Activated naive CD4-positive, alpha-beta T cell treated with anti-CD3 and anti-CD28 coated beads for 36 hours (primary cell): Measurements from ENCODE around the gene ACSF2. TPM values are rescaled to one million over a fixed set of nuclear protein-coding genes. Genes with fewer than 3 reads are reported as not detected.
A peak's percentile ranks its signal among the peaks of the same experiment; 100 is the strongest.

Experiments used
- CTCF ChIA-PET: fragments of 350-600 bp; sonication (Branson Sonifier 250); formaldehyde crosslinking; loops from one replicate; lab custom pipeline; 2021; ENCODE audit warnings: antibody characterized with exemption; lab: Charles Lee
- DNase-seq: peaks from one replicate; pipeline ENCODE4 v3.0.0-alpha.2; 2020
- H3K27ac Mint-ChIP-seq: one replicate; pipeline ENCODE4 v1.8.0; 2021; ENCODE audit warnings: mild to moderate bottlenecking, mixed read lengths
- H3K27me3 Mint-ChIP-seq: one replicate; pipeline ENCODE4 v1.8.0; 2021; ENCODE audit warnings: low read depth, mixed read lengths
- H3K36me3 Mint-ChIP-seq: one replicate; pipeline ENCODE4 v1.8.0; 2021; ENCODE audit warnings: low read depth, mixed read lengths
- H3K4me1 Mint-ChIP-seq: one replicate; pipeline ENCODE4 v1.8.0; 2021; ENCODE audit warnings: low read depth, mixed read lengths
- H3K4me3 Mint-ChIP-seq: one replicate; pipeline ENCODE4 v1.8.0; 2021; ENCODE audit warnings: mild to moderate bottlenecking, moderate library complexity, mixed read lengths
- H3K9me3 Mint-ChIP-seq: one replicate; pipeline ENCODE4 v1.8.0; 2021; ENCODE audit warnings: mixed read lengths
- intact Hi-C: fragments of 100-400 bp; cut with micrococcal nuclease; formaldehyde crosslinking; loops from one replicate; pipeline ENCODE4 v1.15.1; 2023
- total RNA-seq, 2 experiments: library from RNA; stranded (reverse); gene quantifications; one replicate each; pipeline ENCODE4 v1.2.3, GENCODE V29; 2021

ACSF2 gene
- total RNA-seq, 2 experiments from 2014 or later, result 19.7 to 20.7 TPM

DNA sequence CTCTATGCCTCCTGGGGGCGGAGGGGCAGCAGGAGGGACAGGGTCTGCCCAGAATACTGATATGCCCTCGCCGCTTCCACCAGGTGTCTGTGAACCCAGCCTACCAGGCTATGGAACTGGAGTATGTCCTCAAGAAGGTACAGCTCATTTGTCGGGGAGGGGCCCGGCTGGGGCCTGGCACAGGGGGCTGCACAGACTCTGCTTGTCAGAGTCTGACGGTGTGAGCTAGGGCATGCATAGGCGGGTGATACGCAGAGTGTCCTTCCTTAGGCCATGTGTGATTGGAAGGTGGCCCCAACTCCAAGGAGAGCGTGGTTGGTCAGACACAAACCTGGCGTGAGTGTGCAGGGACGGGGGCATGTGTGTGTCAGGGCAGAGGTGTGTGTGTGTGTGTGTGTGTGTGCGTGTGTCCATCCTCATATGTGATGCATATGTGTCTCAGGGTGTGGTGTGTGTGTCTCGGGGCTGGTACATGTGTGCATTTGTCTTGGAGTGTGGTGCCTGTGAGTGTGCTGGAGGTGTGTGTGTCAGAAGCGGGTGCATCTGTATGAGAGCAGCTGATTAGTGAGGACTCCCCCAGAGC lies 35.6 kb downstream of the ACSF2 start:
- Mint-ChIP-seq H3K27me3 (no peaks in the 10 kb centered on the region), H3K4me1 (no peaks in the 10 kb centered on the region), H3K4me3 (no peak overlapping the region), H3K9me3 (no peaks in the 10 kb centered on the region), H3K27ac (peak overlapping the region; percentile 16), H3K36me3 (no peaks in the 10 kb centered on the region)
- intact Hi-C loops, result no loop called here
- CTCF ChIA-PET, result interaction anchor here (1.0 kb wide), 1 partner anchor 17 kb away, joined by 3 read pairs; the partner anchor contains the start of gene RSAD1
- no peak for DNase-seq

DNA sequence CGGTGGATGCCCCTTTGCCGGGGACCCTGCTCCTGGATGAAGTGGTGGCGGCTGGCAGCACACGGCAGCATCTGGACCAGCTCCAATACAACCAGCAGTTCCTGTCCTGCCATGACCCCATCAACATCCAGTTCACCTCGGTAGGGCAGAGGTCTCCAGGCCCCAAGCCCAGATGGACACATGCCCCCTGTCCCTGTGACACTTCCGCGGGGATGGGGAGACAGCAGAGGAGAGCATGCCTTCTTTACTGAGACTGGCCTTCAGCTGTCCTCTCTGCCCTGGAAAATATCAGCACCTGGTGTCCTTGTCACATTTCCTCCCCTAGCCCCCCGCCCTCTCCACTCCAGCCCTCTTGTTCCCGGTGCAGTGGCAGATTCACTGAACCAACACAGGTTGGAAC lies 36.4 kb downstream of the ACSF2 start:
- no peaks in the 10 kb centered on the region for H3K36me3 Mint-ChIP-seq
- no peak overlapping the region for H3K4me3 Mint-ChIP-seq
- CTCF ChIA-PET, result no interaction called here
- intact Hi-C loops, result no loop called here
- peaks cover under 1% of the 10 kb centered on the region for H3K27me3 Mint-ChIP-seq
- H3K4me1 Mint-ChIP-seq, result no peaks in the 10 kb centered on the region
- DNase-seq, result no peak
- no peak overlapping the region for H3K27ac Mint-ChIP-seq
- no peaks in the 10 kb centered on the region for H3K9me3 Mint-ChIP-seq

DNA sequence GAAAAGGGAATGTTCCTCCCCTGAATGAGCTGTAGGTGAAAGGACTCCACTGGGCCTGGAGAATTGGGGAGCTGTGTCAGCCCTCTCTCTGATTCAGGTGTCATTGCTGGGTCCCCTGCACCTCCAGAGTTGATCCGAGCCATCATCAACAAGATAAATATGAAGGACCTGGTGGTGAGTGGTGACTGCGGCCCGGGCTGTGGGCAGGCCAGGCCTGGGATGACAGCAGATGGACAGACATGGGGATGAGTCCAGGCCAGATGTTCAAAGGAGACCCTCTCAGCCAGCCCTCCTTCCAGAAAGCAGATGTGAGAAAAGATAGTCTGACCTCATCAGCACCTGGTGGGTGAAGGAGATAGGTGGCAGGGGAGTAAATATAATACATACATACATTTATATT lies 38.1 kb downstream of the ACSF2 start:
- CTCF ChIA-PET, result no interaction called here
- intact Hi-C loops, result no loop called here
- Mint-ChIP-seq H3K36me3 (no peaks in the 10 kb centered on the region), H3K27me3 (peaks cover 11% of the 10 kb centered on the region), H3K9me3 (no peaks in the 10 kb centered on the region), H3K4me1 (peaks cover 5% of the 10 kb centered on the region), H3K4me3 (no peak overlapping the region), H3K27ac (no peak overlapping the region)
- no peak for DNase-seq

DNA sequence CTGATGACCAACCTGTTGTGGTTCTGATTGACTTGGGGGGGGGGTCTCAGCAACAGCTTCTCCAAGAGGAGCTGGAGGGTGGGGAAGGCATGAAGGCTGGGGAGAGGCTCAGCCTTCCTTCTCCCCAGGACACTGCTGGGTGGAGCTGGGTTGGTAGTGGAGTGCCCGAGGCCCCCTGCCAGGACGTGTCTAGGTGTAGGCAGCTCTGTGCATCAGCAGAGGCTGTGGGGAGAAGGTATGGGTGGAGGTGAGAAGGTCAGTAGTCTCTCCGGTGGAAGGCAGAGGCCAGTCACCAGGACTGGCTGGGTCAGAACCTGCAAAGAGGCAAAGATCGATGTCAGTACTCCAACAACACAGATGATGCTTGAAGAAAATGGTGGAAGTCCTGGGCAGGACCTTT lies 38.7 kb downstream of the ACSF2 start:
- no peak overlapping the region for H3K4me3 Mint-ChIP-seq
- CTCF ChIA-PET, result interaction anchor here (1.2 kb wide), 1 partner anchor 103 kb away, joined by 3 read pairs; no protein-coding TSS in a partner anchor
- H3K27me3 Mint-ChIP-seq, result peaks cover 14% of the 10 kb centered on the region
- no peak overlapping the region for H3K27ac Mint-ChIP-seq
- no peaks in the 10 kb centered on the region for H3K9me3 Mint-ChIP-seq
- peaks cover 6% of the 10 kb centered on the region for H3K4me1 Mint-ChIP-seq
- no peaks in the 10 kb centered on the region for H3K36me3 Mint-ChIP-seq
- intact Hi-C loops, result no loop called here
- DNase-seq, result no peak

DNA sequence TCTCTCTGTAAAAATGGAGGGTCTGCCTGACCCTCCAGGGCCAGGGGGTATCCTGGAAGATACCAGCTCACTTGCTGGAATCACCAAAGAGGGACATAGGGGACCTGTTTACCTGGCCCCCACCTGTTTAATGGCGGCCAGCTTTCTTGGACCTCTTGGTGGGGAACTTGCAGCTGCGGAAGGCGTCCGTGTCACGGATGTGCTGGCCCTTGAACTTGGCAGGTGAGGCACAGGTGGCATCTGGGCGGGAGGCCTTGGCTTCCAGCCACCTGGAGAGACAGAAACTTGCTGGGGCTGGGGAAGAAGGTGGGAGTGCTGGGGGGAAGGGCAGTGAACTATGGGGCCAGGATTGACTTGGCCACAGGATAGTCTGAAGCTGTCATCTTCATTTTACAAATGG lies 39.2 kb downstream of the ACSF2 start:
- intact Hi-C loops, result no loop called here
- CTCF ChIA-PET, result interaction anchor here (1.2 kb wide), 1 partner anchor 103 kb away, joined by 3 read pairs; no protein-coding TSS in a partner anchor
- peaks cover 14% of the 10 kb centered on the region for H3K27me3 Mint-ChIP-seq
- DNase-seq, result no peak
- H3K36me3 Mint-ChIP-seq, result no peaks in the 10 kb centered on the region
- H3K4me1 Mint-ChIP-seq, result peaks cover 6% of the 10 kb centered on the region
- no peak overlapping the region for H3K4me3 Mint-ChIP-seq
- H3K27ac Mint-ChIP-seq, result no peak overlapping the region
- H3K9me3 Mint-ChIP-seq, result no peaks in the 10 kb centered on the region

DNA sequence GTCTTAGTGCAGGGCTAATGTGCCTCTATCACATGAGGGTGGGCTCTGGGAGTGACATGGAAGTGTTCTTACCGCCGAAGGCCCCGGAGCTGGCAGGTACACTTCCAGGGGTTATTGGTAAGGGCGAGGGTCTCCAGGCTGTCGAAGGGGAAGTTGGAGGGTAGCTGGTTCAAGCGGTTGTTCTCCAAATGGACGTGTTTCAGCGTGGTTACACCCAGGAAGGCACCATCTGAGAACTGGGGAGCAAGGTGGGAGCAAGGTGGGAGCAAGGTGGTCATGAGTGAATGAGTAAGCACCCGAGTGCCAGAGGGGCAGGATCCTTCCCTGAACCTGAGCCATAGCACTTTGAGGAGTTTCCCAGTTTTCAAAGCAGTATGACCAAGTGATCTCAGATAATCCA lies 39.6 kb downstream of the ACSF2 start:
- H3K9me3 Mint-ChIP-seq, result no peaks in the 10 kb centered on the region
- DNase-seq, result no peak
- H3K4me3 Mint-ChIP-seq, result no peak overlapping the region
- no peaks in the 10 kb centered on the region for H3K36me3 Mint-ChIP-seq
- H3K4me1 Mint-ChIP-seq, result peaks cover 6% of the 10 kb centered on the region
- intact Hi-C loops, result no loop called here
- peaks cover 14% of the 10 kb centered on the region for H3K27me3 Mint-ChIP-seq
- no peak overlapping the region for H3K27ac Mint-ChIP-seq
- CTCF ChIA-PET, result interaction anchor here (0.7 to 1.2 kb wide), 3 partner anchors 68 to 167 kb away, joined by 3 to 4 read pairs (median 3); partner anchors contain the start of gene LRRC59

DNA sequence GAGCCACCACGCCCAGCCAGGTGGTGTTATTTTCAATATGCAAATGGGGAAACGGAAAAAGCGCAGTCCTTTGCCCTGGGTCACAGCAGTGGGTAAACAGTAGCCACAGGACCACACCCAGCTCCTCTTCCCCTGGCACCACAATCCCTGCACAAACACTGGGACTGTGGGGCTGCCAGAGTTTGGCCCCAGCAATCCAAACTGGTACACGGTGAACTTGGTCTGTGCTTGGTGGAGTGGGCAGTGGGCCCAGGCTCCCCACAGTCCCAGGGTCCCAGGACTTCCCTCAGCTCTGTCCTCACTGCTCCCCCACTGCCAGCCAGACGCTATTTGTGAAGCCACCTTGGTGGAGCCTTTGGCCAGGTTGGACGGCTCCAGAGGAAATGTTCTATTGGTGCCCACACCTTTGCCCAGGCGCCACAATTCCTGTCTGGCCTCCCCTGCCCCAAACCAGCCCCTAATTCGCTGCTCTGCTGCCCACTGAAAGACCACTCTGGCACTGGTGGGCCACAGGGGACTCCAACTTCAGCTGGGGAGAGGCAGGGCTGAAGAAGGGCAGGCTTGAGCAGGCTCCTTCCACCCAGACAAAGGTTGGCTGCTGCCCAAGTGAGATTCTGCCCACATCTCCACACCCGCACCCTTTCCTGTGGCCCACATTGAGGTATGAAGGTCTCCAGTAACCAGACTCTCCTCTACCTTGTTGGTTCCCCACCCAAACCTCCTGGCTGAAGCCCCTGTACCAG lies 40.5 kb downstream of the ACSF2 start:
- CTCF ChIA-PET, result interaction anchor here (0.9 kb wide), 1 partner anchor 166 kb away, joined by 4 read pairs; no protein-coding TSS in a partner anchor
- peaks cover 6% of the 10 kb centered on the region for H3K4me1 Mint-ChIP-seq
- no peaks in the 10 kb centered on the region for H3K36me3 Mint-ChIP-seq
- DNase-seq, result no peak
- intact Hi-C loops, result no loop called here
- peaks cover 14% of the 10 kb centered on the region for H3K27me3 Mint-ChIP-seq
- H3K27ac Mint-ChIP-seq, result no peak overlapping the region
- no peak overlapping the region for H3K4me3 Mint-ChIP-seq
- no peaks in the 10 kb centered on the region for H3K9me3 Mint-ChIP-seq

DNA sequence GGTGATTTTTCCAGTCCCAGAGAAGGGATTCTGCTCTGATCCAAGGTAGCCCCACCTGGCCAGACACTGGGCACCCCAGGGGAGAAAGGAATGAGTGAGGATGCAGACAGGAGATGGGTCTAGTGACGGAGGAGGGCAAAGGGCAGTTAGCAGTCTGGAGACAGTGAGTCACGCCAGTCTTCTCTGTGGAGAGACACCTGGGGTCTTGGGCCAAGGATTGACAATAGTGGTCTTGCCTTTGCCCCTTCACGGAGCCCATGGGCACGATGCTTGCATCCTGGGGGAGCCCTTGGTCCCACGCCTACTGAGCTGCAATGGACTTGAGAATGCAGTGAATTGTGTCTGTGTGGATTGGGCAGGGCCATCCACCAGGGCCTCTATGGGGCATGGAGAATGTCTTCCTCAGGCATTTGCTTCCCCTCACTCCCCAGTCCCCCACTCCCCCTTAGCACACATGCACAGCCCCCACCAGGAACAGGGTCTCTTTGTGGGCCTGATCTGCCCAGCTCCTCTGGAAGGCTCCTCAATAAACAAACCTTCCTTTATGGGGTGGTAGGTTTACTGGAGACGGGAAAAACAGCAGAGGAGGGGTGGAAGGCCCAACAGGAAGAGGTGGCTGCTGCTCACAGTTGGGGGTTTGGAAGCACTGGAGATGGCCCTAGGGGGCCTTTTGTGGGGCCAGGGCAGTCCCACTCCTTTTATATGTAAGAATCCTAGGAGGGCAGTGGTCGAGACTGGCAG lies 41.3 kb downstream of the ACSF2 start:
- CTCF ChIA-PET, result interaction anchor here (1.0 kb wide), 1 partner anchor 12 kb away, joined by 3 read pairs; no protein-coding TSS in a partner anchor
- Mint-ChIP-seq H3K36me3 (peaks cover under 1% of the 10 kb centered on the region), H3K9me3 (no peaks in the 10 kb centered on the region), H3K27ac (no peak overlapping the region), H3K27me3 (peaks cover 14% of the 10 kb centered on the region), H3K4me1 (peaks cover 6% of the 10 kb centered on the region), H3K4me3 (no peak overlapping the region)
- DNase-seq, result no peak
- intact Hi-C loops, result no loop called here

DNA sequence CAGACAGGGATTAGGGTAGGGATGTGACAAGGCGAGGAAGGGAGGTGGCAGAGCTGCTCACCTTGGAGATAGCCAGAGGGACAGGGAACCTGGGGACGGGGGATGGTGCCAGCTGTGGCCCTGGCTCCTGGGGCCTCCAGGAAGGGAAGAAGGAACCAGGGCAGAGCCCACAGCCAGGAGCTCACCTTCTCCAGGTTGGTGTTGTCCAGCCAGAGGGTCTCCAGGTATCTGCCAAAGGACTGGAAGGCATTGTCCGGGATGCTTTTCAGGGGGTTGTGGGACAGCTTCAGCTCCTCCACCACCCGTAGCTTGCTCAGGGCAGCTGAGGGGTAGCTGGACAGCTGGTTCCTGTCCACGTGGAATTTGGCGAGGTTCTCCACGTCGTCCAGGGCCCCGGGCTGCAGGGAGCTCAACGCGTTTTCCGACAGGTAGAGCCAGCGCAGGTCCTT lies 41.9 kb downstream of the ACSF2 start:
- CTCF ChIA-PET, result interaction anchor here (0.6 to 1.0 kb wide), 3 partner anchors 12 to 34 kb away, joined by 3 read pairs; no protein-coding TSS in a partner anchor
- intact Hi-C loops, result no loop called here
- no peak for DNase-seq
- H3K4me1 Mint-ChIP-seq, result peaks cover 6% of the 10 kb centered on the region
- no peaks in the 10 kb centered on the region for H3K9me3 Mint-ChIP-seq
- H3K27ac Mint-ChIP-seq, result no peak overlapping the region
- H3K4me3 Mint-ChIP-seq, result no peak overlapping the region
- peaks cover 1% of the 10 kb centered on the region for H3K36me3 Mint-ChIP-seq
- peaks cover 14% of the 10 kb centered on the region for H3K27me3 Mint-ChIP-seq

DNA sequence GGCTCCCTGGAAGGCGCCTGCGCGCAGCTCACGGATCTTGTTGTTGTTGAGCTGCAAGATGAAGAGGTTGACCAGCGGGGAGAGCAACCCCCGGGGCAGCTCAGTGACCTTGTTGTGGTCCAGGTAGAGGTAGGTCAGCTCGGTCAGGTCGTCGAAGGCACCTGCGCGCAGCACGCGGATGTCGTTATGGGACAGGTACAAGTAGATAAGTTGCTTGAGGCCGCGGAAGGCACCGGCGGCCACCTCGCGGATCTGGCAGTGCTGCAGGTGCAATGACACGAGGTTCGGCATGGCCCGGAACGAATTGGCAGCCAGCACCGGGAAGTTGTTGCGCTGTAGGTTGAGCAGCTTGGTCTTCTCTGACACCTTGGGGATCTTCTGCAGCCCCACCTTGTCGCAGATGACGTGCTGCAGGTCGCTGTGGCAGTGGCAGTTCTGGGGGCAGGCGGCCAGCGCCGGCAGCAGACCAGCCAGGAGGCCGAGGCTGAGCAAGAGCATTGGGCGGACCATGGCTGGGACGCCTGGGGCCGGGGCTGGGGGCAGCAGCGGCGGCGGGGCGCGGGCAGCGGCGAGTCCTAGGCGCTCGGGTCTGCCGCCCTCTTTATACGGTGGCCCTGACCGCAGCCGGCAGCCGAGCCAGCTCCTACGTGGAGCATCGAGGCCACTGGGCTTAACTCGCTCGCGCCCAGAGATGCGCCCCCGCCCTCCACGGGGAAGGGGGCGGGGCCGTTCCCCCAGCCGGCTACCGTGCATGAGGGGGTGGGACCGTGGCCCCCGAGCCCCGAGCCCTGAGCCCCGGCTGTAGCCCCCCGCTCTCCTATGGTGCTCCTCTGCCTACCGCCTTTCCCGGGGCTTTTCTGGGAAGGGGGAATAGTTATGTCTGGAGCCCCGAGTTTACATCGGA lies 42.5 kb downstream of the ACSF2 start, which contains the start of gene CHAD:
CHAD (minus strand) TSS at position 577 of the 904 bp plus-strand sequence; CDS start at position 510, 67 bp downstream.
- H3K4me1 Mint-ChIP-seq, result peaks cover 6% of the 10 kb centered on the region
- H3K9me3 Mint-ChIP-seq, result no peaks in the 10 kb centered on the region
- H3K4me3 Mint-ChIP-seq, result no peak within 1 kb of the TSS
- peaks cover 14% of the 10 kb centered on the region for H3K27me3 Mint-ChIP-seq
- intact Hi-C loops, result no loop called here
- H3K36me3 Mint-ChIP-seq, result peaks cover 1% of the 10 kb centered on the region
- CTCF ChIA-PET, result interaction anchor here (0.6 to 0.8 kb wide), 2 partner anchors 14 to 33 kb away, joined by 3 read pairs; no protein-coding TSS in a partner anchor
- DNase-seq, result no peak
- H3K27ac Mint-ChIP-seq, result no peak within 1 kb of the TSS

DNA sequence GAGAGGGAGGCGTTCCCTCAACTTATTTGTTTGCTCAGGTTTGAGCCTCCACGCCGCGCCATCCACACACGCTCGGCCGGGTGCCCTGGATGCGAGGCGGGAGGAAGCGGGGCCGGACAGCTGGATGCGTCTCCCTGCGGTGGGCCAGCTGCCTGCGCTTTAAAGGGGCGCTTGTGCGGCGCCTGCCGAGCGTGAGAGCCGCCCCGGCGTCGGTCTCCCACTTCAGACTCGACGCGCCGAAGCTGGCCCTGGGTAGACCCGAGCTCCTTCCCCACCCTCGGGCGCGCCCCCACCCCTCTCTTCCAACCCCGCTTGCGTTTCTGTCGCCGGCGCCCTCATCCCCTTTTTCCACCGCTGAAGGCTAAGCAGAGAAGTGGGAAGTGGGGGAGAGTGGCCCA lies 43.2 kb downstream of the ACSF2 start:
- Mint-ChIP-seq H3K4me1 (peaks cover 6% of the 10 kb centered on the region), H3K9me3 (no peaks in the 10 kb centered on the region), H3K27ac (no peak overlapping the region), H3K27me3 (peaks cover 14% of the 10 kb centered on the region), H3K4me3 (no peak overlapping the region), H3K36me3 (peaks cover 1% of the 10 kb centered on the region)
- CTCF ChIA-PET, result interaction anchor here (0.6 kb wide), 1 partner anchor 17 kb away, joined by 3 read pairs; no protein-coding TSS in a partner anchor
- no peak for DNase-seq
- intact Hi-C loops, result no loop called here
